Panc1 (cell line): ENCODE results near the gene ADAMTS1.

Experiments
- CTCF ChIP-seq: fragments of 450-650 bp; IDR thresholded peaks from 2 replicates; pipeline ENCODE4 v1.5.1; 2017; ENCODE audit warnings: mild to moderate bottlenecking
- REST ChIP-seq, 2 experiments: IDR thresholded peaks; 2 replicates each; pipeline ENCODE4 v1.6.1; 2011 to 2012; ENCODE audit warnings: low read depth in 2 of 2, control low read depth in 1 of 2, low read length in 1 of 2, mild to moderate bottlenecking in 1 of 2, moderate library complexity in 1 of 2; ENCODE audit not compliant: insufficient read depth in 1 of 2

- TF ChIP-seq REST (IDR thresholded peaks at IDR 0.05; ENCODE audit: insufficient read depth in 1 of 2, low read depth in 2 of 2, low read length in 1 of 2), result no peak
- no peak for TF ChIP-seq CTCF
Observed at GRCh38 chr21:26888256-26888655, 43.0 kb upstream of the ADAMTS1 start.
